ENCODE measurements around the gene POLA1.

Gene POLA1

GRCh38 chrX:25009407-25009806 lies 315.7 kb downstream of the POLA1 start:
- DNase-seq (ENCODE audit: low spot score): no peak

GRCh38 chrX:25010784-25011588 lies 317.3 kb downstream of the POLA1 start:
- no peak for DNase-seq (ENCODE audit: low spot score)

DNA sequence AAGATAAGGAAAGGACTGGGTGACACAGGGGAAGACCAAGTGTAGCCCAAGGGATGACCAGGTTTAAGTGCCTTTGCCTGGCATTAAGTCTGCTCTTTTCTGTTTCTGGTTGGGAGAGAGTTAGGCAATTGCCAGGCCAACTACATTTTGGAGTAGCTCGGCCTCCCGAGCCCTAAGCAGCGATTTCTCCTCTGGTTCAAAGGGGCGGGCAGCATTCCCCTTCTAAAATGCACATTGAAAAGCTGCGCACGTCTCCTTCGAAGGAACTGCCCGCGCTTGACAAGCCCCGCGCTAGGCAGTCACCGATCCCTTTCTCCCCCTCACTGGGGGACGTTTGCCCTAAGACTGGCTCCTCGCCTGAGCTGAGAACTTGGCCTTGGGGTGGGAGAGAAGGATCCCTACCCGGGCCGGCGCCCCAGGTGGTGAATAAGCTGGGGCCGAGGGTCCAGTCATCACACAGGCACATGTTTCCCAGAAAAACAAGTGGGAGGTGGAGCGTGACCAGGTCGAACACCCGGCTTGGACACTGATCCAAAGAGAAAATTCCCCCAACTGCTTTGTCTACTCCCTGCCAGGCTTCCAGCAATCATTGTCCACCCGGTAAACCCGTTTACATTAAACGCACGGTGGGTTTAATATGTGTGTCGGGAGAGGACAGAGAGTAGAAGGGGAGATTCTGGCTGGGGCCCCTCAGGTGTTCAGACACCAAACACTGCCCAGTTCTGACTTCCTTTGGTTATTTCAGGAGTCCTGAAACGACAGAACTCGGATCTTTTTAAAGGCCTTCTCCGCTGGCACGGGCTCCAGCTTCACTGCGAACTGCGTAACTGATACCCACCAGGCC lies 318.1 kb downstream of the POLA1 start:
- DNase-seq (ENCODE audit: low spot score): no peak

DNA sequence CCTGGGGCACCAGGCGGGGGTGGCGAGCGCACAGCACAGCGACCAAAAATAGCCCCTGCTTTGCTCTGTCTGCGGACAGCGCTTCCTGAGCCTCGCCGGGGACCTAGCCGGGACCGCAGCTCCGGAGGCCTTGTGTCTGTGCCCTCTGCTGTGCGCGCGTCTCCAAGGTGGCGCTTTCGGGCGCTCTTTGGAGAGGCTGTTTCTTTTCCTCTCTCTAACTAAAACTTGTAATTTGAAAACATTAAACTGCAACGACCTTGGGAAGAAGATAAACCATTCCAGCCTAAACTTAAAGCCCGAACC lies 318.7 kb downstream of the POLA1 start:
- DNase-seq (ENCODE audit: low spot score): no peak

GRCh38 chrX:25012793-25013631 lies 319.3 kb downstream of the POLA1 start:
- peak; percentile 66 for DNase-seq (ENCODE audit: low spot score)

GRCh38 chrX:25013632-25014365 lies 320.1 kb downstream of the POLA1 start:
- no peak for DNase-seq (ENCODE audit: low spot score)

DNA sequence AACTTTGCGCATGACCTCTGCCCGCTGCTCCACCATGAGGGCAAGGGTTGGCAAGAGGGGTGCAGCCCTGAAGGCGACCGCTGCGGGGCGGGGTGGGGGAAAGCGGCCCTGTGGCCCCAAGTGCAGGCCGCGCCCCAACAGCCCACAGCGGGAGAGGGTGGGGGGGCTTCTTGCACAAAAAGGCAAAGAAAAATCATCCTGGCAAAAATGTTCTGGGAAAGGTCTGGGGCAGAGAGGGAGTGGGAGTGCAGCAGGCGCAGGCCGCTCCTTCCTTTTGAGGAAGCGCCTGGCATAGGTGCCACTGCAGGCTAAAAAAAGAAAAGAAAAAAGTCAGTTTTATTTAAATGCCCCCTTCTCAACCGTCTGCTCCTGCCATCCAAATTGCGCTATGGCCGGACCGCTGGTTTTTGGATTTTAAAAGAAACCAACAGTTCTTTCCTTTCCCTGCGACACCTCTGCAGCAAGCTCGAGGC lies 320.7 kb downstream of the POLA1 start:
- no peak for DNase-seq (ENCODE audit: low spot score)

DNA sequence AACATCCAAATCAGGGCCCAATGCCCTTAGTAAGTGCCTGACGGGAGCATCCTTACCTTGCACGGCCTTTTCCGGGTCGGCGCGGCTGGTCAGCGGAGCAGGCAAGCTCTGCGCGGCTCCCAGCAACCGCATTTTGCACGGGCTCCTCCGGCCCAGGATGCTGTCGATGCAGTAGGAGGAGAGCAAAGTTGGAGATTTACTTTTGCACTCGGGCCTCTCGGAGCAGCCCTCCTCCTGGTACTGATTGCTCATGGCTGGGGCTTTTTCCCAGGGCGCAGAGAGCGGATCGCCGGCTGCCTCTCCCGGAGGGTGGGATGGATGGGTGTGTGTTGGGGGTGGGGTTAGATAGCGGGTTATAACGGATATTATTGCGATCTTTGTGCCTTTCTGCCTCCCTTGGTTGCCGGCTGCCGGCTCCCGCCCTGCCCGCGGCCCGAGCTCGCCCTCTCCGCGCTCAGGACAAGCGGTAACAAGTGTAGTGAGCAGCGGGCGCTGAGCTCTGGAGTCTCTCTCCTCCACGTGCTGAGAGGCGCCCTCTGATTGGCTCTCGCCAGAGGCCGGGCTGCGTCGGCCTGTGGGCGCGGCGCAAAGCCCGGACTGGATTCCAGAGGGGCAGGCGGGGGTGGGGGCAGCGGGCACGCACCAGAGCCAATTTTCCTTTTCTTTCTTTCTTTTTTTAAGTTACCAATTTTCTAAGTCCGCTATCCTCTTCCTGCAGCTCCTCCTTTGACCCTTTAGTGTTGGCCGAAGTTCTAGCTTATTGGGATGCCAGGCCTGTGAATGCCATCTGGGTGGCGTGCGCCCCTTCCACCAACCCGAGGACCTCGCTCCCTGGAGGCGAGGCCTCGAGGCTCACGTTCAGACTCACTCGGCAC lies 322.0 kb downstream of the POLA1 start, which contains the start of gene ARX:
Gene ARX, minus strand, starts transcription at position 480 of the 875 bp plus-strand sequence. Its CDS starts 228 bp downstream, at position 252.
- DNase-seq (ENCODE audit: low spot score): no peak

GRCh38 chrX:25016361-25016671 lies 322.6 kb downstream of the POLA1 start:
- no peak for DNase-seq (ENCODE audit: low spot score)

DNA sequence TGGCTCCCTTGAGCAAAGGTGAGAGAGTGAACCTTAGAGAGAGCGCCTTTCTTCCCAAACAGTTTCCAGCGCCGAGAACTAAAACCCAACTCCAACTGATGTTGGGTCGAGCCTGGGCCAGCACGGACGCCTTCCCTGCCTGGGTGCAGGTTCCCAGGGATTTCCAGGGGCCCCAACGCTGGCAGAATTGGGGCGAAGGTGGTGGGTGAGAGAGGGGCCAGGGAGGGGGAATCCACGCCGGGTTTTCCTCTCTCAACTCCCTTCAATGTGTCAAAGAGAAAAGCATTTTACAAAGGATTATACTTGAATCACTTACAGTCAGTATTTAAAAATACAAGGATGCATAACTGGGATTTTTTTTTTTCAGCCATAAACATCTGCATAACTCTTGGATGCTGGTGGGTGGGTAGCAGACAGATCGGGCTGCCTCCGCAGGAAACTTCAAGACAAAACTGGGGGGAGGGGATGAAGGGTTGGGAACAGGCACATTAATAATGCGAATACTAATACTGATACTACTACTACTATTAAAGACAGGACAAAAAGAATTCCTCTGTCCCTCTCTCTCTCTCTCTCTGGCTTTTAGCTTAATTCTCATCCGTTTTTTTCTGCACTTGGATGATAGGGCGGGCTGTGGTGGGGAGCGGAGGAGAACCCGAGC lies 323.4 kb downstream of the POLA1 start:
- no peak for DNase-seq (ENCODE audit: low spot score)

- no peak for DNase-seq (ENCODE audit: low spot score)
Measured at GRCh38 chrX:25017667-25018247, 324.0 kb downstream of the POLA1 start.

GRCh38 chrX:25018682-25019081 lies 325.0 kb downstream of the POLA1 start:
- no peak for DNase-seq (ENCODE audit: low spot score)

GRCh38 chrX:25019707-25020390 lies 326.1 kb downstream of the POLA1 start:
- DNase-seq (ENCODE audit: low spot score): no peak

DNA sequence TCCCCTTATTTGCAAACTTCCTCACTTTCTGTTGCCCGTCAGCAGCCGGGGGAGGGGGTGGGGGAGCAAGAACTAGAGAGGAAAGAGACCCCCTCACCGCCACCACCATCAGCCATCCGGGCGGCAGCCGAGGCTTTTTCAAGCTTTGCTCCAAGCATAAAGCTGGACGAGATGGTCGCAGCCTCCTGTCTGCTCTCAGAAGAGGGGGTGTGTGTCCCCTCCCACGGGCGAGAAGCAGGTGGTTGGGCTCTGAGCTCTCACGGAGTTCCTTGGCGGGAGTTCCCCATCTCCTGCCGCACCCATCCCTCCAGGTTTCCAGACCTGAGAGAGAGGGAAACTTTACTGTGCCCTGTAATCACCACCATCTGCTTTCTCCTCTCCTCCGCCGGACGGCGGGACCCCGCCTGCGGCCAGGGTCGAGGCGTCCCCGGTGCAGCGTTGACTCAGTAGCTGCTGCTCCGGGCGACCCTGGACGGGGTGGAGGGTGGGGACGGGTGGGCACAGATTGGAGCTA lies 326.7 kb downstream of the POLA1 start:
- DNase-seq (ENCODE audit: low spot score): peak; percentile 49

GRCh38 chrX:25020905-25021449 lies 327.3 kb downstream of the POLA1 start:
- peak; percentile 87 for DNase-seq (ENCODE audit: low spot score)

GRCh38 chrX:25022499-25023325 lies 329.0 kb downstream of the POLA1 start:
- DNase-seq (ENCODE audit: low spot score): no peak

DNA sequence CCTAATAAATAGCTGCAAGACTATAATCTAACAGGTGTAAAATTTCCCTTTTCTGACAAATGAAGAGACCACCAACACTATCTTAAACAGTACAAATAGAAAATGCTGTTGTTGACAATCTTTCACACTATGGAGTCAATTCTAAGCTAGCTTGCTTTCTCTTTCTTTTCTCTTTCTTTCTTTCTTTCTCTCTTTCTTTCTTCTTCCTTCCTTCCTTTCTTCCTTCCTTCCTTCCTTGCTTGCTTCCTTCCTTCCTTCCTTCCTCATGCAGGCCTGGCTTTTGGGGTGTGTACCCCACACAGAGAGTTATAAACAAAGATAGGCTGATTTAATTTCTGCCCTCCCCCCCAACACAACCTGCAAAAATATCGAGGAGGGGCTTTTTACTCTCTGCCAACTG lies 330.2 kb downstream of the POLA1 start:
- no peak for DNase-seq (ENCODE audit: low spot score)

DNA sequence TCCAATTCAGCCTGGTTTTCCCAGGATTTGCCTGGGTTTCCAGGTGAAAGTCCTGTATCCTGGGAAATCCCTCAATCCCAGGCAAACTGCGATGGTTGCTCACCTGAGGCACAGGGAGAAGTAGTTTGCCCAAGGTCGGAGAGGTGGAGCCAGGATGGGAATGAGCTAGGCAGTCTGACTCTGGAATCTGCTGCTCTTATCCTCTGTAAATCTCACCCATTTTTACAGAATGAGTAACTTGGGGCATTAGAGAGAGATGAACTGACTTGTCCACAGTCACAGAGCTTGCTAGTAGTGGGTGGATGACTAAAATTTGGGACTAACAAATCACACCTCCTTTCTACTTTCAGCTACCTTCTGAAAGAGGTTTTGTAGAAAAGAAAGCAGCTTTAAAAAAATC lies 331.9 kb downstream of the POLA1 start:
- DNase-seq (ENCODE audit: low spot score): no peak
